Adrenal gland (tissue), 12 donors: ENCODE data around the gene GUCY2C. TPM values are rescaled to one million over a fixed set of nuclear protein-coding genes. Genes with fewer than 3 reads are reported as not detected.

Experiments used
- DNase-seq, 7 donors: peaks; one replicate each; pipeline ENCODE4 v3.0.0-alpha.2; 2019 to 2020
- H3K27ac ChIP-seq, 5 donors: fragments of 200-600 bp; sonication (generic) in 4 of 5; 1 replicate in 3 of 5; 2 replicates in 2 of 5; pipeline versions ENCODE4 v1.5.1 to v1.8.0; 2016 to 2020; ENCODE audit warnings: mild to moderate bottlenecking in 1 of 5
- H3K27me3 ChIP-seq: fragments of 200-600 bp; 2 replicates; pipeline ENCODE4 v1.8.0; 2021
- H3K36me3 ChIP-seq, 2 donors: fragments of 200-600 bp; replicated peaks in 1 of 2; 1 replicate in 1 of 2; 2 replicates in 1 of 2; pipeline versions ENCODE4 v1.5.1 to v1.8.0; 2018 to 2022
- H3K4me1 ChIP-seq, 2 donors: fragments of 200-600 bp; replicated peaks in 1 of 2; 1 replicate in 1 of 2; 2 replicates in 1 of 2; pipeline versions ENCODE4 v1.5.1 to v1.8.0; 2018 to 2021
- H3K4me3 ChIP-seq, 4 donors: fragments of 200-600 bp; sonication (generic) in 3 of 4; one replicate each; pipeline ENCODE4 v1.5.1; 2016 to 2018
- H3K9me3 ChIP-seq, 3 donors: fragments of 200-600 bp; sonication (generic) in 1 of 3; replicated peaks in 1 of 3; 1 replicate in 2 of 3; 2 replicates in 1 of 3; pipeline versions ENCODE4 v1.5.1 to v1.8.0; 2016 to 2021
- POLR2A ChIP-seq, 2 donors: fragments of 450-650 bp; IDR thresholded peaks; one replicate each; pipeline ENCODE4 v1.6.1; 2017; ENCODE audit warnings: antibody characterized with exemption in 2 of 2, mild to moderate bottlenecking in 2 of 2, moderate library complexity in 1 of 2
- WGBS, 4 donors: extraction: QIAGEN DNeasy Blood & Tissue Kit in 2 of 4; methylation state at CpG; one replicate each; pipeline versions ENCODE4 v1.1.5 to v1.1.7; 2013 to 2017; 5-methylcytosine and 5-hydroxymethylcytosine counted together
- intact Hi-C, 2 donors: fragments of 100-400 bp; cut with DNase I; formaldehyde crosslinking; loops; one replicate each; pipeline versions ENCODE4 v1.14.1 to v1.15.0; 2022 to 2023
- polyA plus RNA-seq, 3 donors: library from polyadenylated mRNA; stranded (reverse); fragments of 200-250 nt in 2 of 3; fragments of 350-450 nt in 1 of 3; fragmentation: Illumina TruSeq in 1 of 3; extraction: RNeasy Lipid Tissue Mini Kit (QIAGEN cat#74804) in 1 of 3; gene quantifications; one replicate each; pipeline ENCODE4 v1.2.3, GENCODE V29; 2013 to 2014
- total RNA-seq, 9 donors: library from RNA; depleted of rRNA in 4 of 9; stranded (reverse); fragments of >200 nt in 4 of 9; fragments of 120-200 nt in 1 of 9; fragmentation: NEBNext Ultra II Directional in 1 of 9; extraction: Animal tissue kit (Norgen Biotek cat#: 25700) in 1 of 9; gene quantifications; one replicate each; pipeline versions ENCODE4 v1.1.0 to v1.2.4, GENCODE V29; 2013 to 2023
- TF ChIP-seq, protein P1 (sequence below), 6 experiments: fragments of 450-650 bp in 4 of 6; fragments of 200-600 bp in 2 of 6; sonication (generic) in 1 of 6; IDR thresholded peaks; 1 replicate in 5 of 6; 2 replicates in 1 of 6; pipeline versions ENCODE4 v1.5.1 to v1.8.0; 2016 to 2021; ENCODE audit warnings: antibody characterized with exemption in 6 of 6, mild to moderate bottlenecking in 2 of 6, moderate library complexity in 1 of 6
- donor health status: healthy with polysubstance abuse.
- donor health status: Bipolar disorder and iron deficiency.
- donor health status: DM: yes; HTN: yes; CAD: no.
- donor health status: DM: no; HTN: no; CAD: no.
- donor health status: DM: no; HTN: no; CAD: no.
- donor health status: DM: yes; HTN: yes; CAD: no.

Gene GUCY2C
- total and polyA plus RNA-seq, 12 donors: not detected

- no peak overlapping the region for H3K4me3 ChIP-seq
- no peak for TF ChIP-seq POLR2A (IDR thresholded peaks at IDR 0.05)
- TF ChIP-seq, protein P1, sequence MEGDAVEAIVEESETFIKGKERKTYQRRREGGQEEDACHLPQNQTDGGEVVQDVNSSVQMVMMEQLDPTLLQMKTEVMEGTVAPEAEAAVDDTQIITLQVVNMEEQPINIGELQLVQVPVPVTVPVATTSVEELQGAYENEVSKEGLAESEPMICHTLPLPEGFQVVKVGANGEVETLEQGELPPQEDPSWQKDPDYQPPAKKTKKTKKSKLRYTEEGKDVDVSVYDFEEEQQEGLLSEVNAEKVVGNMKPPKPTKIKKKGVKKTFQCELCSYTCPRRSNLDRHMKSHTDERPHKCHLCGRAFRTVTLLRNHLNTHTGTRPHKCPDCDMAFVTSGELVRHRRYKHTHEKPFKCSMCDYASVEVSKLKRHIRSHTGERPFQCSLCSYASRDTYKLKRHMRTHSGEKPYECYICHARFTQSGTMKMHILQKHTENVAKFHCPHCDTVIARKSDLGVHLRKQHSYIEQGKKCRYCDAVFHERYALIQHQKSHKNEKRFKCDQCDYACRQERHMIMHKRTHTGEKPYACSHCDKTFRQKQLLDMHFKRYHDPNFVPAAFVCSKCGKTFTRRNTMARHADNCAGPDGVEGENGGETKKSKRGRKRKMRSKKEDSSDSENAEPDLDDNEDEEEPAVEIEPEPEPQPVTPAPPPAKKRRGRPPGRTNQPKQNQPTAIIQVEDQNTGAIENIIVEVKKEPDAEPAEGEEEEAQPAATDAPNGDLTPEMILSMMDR (IDR thresholded peaks at IDR 0.05): no peak
- intact Hi-C loops: no loop called here
- DNase-seq: no peak
- no peaks in the 10 kb centered on the region for H3K9me3 ChIP-seq
- WGBS, 4 donors: 91 to 98% (median 94%) methylated on average over 2 of the region's 2 CpGs
- no peak overlapping the region for H3K27ac ChIP-seq
- H3K4me1 ChIP-seq: no peaks in the 10 kb centered on the region
- no peaks in the 10 kb centered on the region for H3K36me3 ChIP-seq
- no peaks in the 10 kb centered on the region for H3K27me3 ChIP-seq
Observed at GRCh38 chr12:14699923-14700322, 3.5 kb upstream of the GUCY2C start.

- TF ChIP-seq, protein P1 (IDR thresholded peaks at IDR 0.05): no peak
- no peak for TF ChIP-seq POLR2A (IDR thresholded peaks at IDR 0.05)
- intact Hi-C loops: no loop called here
- Histone ChIP-seq H3K9me3 (no peaks in the 10 kb centered on the region), H3K27me3 (no peaks in the 10 kb centered on the region), H3K36me3 (no peaks in the 10 kb centered on the region), H3K4me1 (no peaks in the 10 kb centered on the region), H3K4me3 (no peak overlapping the region), H3K27ac (no peak overlapping the region)
- no peak for DNase-seq
Observed at GRCh38 chr12:14698555-14698954, 2.2 kb upstream of the GUCY2C start.

- DNase-seq: no peak
- Histone ChIP-seq H3K4me1 (no peaks in the 10 kb centered on the region), H3K27me3 (no peaks in the 10 kb centered on the region), H3K27ac (no peak overlapping the region), H3K9me3 (no peaks in the 10 kb centered on the region), H3K36me3 (no peaks in the 10 kb centered on the region), H3K4me3 (no peak overlapping the region)
- 72 to 87% (median 74%) methylated on average over 5 of the region's 5 CpGs for WGBS, 4 donors
- intact Hi-C loops: no loop called here
- TF ChIP-seq POLR2A (IDR thresholded peaks at IDR 0.05): no peak
- TF ChIP-seq, protein P1 (IDR thresholded peaks at IDR 0.05): no peak
Observed at GRCh38 chr12:14695715-14696141, 671 bp downstream of the GUCY2C start.

GRCh38 chr12:14694970-14695369 is 1.4 kb downstream of the GUCY2C start:
- no peaks in the 10 kb centered on the region for H3K4me1 ChIP-seq
- no peak overlapping the region for H3K27ac ChIP-seq
- H3K27me3 ChIP-seq: no peaks in the 10 kb centered on the region
- WGBS, 4 donors: 68 to 77% (median 73%) methylated on average over 3 of the region's 3 CpGs
- TF ChIP-seq, protein P1 (IDR thresholded peaks at IDR 0.05): no peak
- TF ChIP-seq POLR2A (IDR thresholded peaks at IDR 0.05): no peak
- no peaks in the 10 kb centered on the region for H3K36me3 ChIP-seq
- H3K9me3 ChIP-seq: no peaks in the 10 kb centered on the region
- no peak for DNase-seq
- intact Hi-C loops: no loop called here
- H3K4me3 ChIP-seq: no peak overlapping the region
